Osteoblast (primary cell): ENCODE data around the gene CLEC9A. TPM values are rescaled to one million over a fixed set of nuclear protein-coding genes. Genes with fewer than 3 reads are reported as not detected.

Source experiments
- DNase-seq: peaks from one replicate; pipeline ENCODE4 v3.0.0; 2011; ENCODE audit warnings: low spot score, mixed read lengths; ENCODE audit not compliant: insufficient read length; ENCODE audit errors: missing footprints
- H2AFZ ChIP-seq: 2 replicates; pipeline ENCODE4 v1.6.0; 2011; ENCODE audit warnings: mild to moderate bottlenecking, low read length
- H3K27ac ChIP-seq: 2 replicates; pipeline ENCODE4 v1.5.1; 2011; ENCODE audit warnings: mild to moderate bottlenecking, low read depth, low read length, moderate library complexity
- H3K27me3 ChIP-seq: 2 replicates; pipeline ENCODE4 v1.6.0; 2012; ENCODE audit warnings: mild to moderate bottlenecking, control low read depth, inconsistent platforms, low read length, moderate library complexity; ENCODE audit not compliant: insufficient read depth
- H3K36me3 ChIP-seq: 2 replicates; pipeline ENCODE4 v1.5.1; 2011; ENCODE audit warnings: mild to moderate bottlenecking, low read length, control low read depth, moderate library complexity; ENCODE audit not compliant: insufficient read depth
- H3K4me1 ChIP-seq: 2 replicates; pipeline ENCODE4 v1.5.1; 2011; ENCODE audit warnings: mild to moderate bottlenecking, low read length, control low read depth, moderate library complexity; ENCODE audit not compliant: insufficient read depth
- H3K4me2 ChIP-seq: 2 replicates; pipeline ENCODE4 v1.6.0; 2011; ENCODE audit warnings: mild to moderate bottlenecking, low read length; ENCODE audit not compliant: insufficient read depth
- H3K4me3 ChIP-seq: fragments of 200-600 bp; sonication (generic); 3 replicates; pipeline ENCODE4 v1.5.1; 2012; ENCODE audit warnings: mild to moderate bottlenecking, low read length, inconsistent platforms; ENCODE audit not compliant: insufficient read depth
- H3K79me2 ChIP-seq: 2 replicates; pipeline ENCODE4 v1.6.0; 2012; ENCODE audit warnings: mild to moderate bottlenecking, low read length, control low read depth, inconsistent platforms; ENCODE audit not compliant: insufficient read depth
- H3K9me3 ChIP-seq: 2 replicates; pipeline ENCODE4 v1.5.1; 2011; ENCODE audit warnings: low read depth, low read length, control low read depth
- H4K20me1 ChIP-seq: 2 replicates; pipeline ENCODE4 v1.6.0; 2012; ENCODE audit warnings: mild to moderate bottlenecking, low read length, control low read depth; ENCODE audit not compliant: insufficient read depth
- total RNA-seq: library from RNA; depleted of rRNA; stranded (reverse); fragments of >200 nt; gene quantifications from 2 replicates; pipeline ENCODE4 v1.2.3, GENCODE V29; 2012
- TF ChIP-seq, protein P1 (sequence below): IDR thresholded peaks from 2 replicates; pipeline ENCODE4 v1.5.1; 2011; ENCODE audit warnings: mild to moderate bottlenecking, low read depth, low read length, moderate library complexity; ENCODE audit errors: extremely low read depth

The CLEC9A gene
- total RNA-seq, 1 donor: not detected

DNA sequence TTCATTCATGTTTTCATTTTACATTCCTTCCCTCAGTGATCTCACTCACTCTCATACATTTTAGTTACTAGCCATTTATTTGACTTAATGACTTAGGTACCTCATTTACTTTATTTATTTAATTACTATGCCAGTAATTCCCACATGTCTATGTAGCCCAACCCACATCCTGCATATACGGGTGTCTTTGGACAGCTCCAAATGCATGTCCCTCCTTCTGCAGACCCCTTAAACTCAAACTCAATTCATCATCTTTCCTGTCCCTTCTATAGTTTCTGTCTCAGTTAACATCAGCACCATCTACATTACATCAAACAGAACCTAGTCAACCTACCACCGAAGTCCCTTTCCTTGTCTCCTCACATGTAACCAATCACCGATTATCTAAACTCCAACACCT is 65.5 kb downstream of the CLEC9A start:
- no peaks in the 10 kb centered on the region for H3K36me3 ChIP-seq
- H3K4me2 ChIP-seq: no peak overlapping the region
- H3K4me3 ChIP-seq: no peak overlapping the region
- H3K9me3 ChIP-seq: no peaks in the 10 kb centered on the region
- no peak for DNase-seq
- H4K20me1 ChIP-seq: no peaks in the 10 kb centered on the region
- no peaks in the 10 kb centered on the region for H3K4me1 ChIP-seq
- no peaks in the 10 kb centered on the region for H3K27me3 ChIP-seq
- H2AFZ ChIP-seq: no peak overlapping the region
- H3K79me2 ChIP-seq: no peaks in the 10 kb centered on the region
- H3K27ac ChIP-seq: no peak overlapping the region
- TF ChIP-seq, protein P1, sequence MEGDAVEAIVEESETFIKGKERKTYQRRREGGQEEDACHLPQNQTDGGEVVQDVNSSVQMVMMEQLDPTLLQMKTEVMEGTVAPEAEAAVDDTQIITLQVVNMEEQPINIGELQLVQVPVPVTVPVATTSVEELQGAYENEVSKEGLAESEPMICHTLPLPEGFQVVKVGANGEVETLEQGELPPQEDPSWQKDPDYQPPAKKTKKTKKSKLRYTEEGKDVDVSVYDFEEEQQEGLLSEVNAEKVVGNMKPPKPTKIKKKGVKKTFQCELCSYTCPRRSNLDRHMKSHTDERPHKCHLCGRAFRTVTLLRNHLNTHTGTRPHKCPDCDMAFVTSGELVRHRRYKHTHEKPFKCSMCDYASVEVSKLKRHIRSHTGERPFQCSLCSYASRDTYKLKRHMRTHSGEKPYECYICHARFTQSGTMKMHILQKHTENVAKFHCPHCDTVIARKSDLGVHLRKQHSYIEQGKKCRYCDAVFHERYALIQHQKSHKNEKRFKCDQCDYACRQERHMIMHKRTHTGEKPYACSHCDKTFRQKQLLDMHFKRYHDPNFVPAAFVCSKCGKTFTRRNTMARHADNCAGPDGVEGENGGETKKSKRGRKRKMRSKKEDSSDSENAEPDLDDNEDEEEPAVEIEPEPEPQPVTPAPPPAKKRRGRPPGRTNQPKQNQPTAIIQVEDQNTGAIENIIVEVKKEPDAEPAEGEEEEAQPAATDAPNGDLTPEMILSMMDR: no peak

DNA sequence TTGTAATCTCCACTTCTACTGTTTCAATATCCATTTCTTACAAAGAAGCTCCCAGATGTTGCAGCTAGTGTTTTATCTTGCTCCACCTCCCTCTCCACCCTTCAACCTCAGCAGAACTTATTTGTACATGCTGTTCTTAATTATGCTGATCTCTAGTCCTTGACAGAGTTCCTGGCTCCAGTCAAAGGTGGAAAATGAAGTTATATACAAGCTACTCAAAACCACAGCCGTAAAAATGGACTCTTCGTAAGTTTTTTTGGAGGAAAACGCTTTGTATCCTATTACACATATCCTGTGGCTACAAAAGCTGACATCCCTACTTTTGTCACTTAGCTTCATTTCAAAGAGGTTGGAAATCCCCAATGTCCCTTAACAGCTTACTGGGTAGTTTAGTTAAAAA is 67.0 kb downstream of the CLEC9A start:
- Histone ChIP-seq H3K27me3 (no peaks in the 10 kb centered on the region), H4K20me1 (no peaks in the 10 kb centered on the region), H3K27ac (no peak overlapping the region), H3K79me2 (no peaks in the 10 kb centered on the region), H3K4me1 (no peaks in the 10 kb centered on the region), H3K9me3 (no peaks in the 10 kb centered on the region), H3K36me3 (no peaks in the 10 kb centered on the region), H2AFZ (no peak overlapping the region), H3K4me2 (no peak overlapping the region), H3K4me3 (no peak overlapping the region)
- TF ChIP-seq, protein P1: no peak
- no peak for DNase-seq

DNA sequence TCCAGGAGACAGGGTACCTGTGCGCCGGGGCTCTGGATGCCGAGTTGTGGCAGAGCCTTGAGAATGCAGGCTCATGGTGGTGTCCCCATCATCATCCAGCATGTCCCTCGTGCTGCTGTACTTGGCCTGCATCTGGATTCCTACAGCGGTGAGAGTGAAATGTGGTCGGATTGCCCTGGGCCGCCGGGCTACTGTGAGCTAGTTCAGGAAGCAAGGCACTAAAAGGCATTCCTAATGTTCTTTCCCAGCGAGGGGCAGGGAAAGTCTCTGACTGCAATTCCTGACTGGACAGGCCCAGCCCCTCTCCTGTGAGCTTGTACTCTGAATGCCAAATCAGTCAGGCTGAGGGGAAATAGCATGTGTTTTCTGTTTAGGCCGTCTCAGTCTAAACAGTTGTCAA is 68.3 kb downstream of the CLEC9A start, which contains the start of gene CLEC1A:
Gene CLEC1A, minus strand, starts transcription at position 195 of the 400 bp plus-strand sequence. Its CDS starts 63 bp downstream, at position 132.
- Histone ChIP-seq H3K9me3 (no peaks in the 10 kb centered on the region), H3K4me3 (no peak within 1 kb of the TSS), H3K4me2 (no peak within 1 kb of the TSS), H3K36me3 (no peaks in the 10 kb centered on the region), H2AFZ (no peak within 1 kb of the TSS), H4K20me1 (no peaks in the 10 kb centered on the region), H3K4me1 (no peaks in the 10 kb centered on the region), H3K27me3 (no peaks in the 10 kb centered on the region), H3K27ac (no peak within 1 kb of the TSS), H3K79me2 (no peaks in the 10 kb centered on the region)
- DNase-seq: no peak
- TF ChIP-seq, protein P1: no peak

DNA sequence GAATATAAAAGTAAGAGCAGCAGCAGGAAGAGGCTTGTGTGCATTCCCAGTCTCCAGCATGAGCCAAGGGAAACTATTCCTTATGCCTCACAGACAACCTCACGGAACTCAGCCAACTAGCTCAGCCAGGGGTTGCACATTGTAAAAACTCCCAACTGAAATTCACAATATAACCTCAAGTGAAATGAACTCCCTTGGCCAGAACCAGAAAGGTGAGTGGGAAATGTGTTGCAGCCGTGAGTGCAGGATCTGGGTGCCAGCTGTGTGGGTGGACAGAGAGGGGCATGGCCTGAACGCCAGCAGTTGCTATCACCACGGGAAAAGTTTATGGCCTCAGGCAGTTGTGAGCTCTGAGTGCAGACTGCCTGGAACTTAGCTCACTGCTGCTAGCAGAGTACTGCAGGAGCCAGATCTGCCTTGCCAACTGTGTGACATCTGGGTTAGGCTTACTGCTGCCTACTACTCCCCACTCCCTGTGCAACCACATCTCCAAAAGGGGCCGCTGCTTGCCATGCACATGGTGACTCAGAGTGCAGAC is 70.6 kb downstream of the CLEC9A start:
- no peak overlapping the region for H3K4me3 ChIP-seq
- no peak for DNase-seq
- H3K27me3 ChIP-seq: no peaks in the 10 kb centered on the region
- no peaks in the 10 kb centered on the region for H3K36me3 ChIP-seq
- TF ChIP-seq, protein P1: no peak
- H3K4me1 ChIP-seq: no peaks in the 10 kb centered on the region
- H4K20me1 ChIP-seq: no peaks in the 10 kb centered on the region
- H3K27ac ChIP-seq: no peak overlapping the region
- no peak overlapping the region for H3K4me2 ChIP-seq
- H2AFZ ChIP-seq: no peak overlapping the region
- no peaks in the 10 kb centered on the region for H3K9me3 ChIP-seq
- H3K79me2 ChIP-seq: no peaks in the 10 kb centered on the region
